Smooth muscle cell (in vitro differentiated cells): ENCODE results near the gene ADAM11. TPM values are rescaled to one million over a fixed set of nuclear protein-coding genes. Genes with fewer than 3 reads are reported as not detected.

Source experiments
- DNase-seq: peaks from one replicate; lab custom pipeline; 2025; ENCODE audit not compliant: unreplicated experiment; lab: John Stamatoyannopoulos, UW
- H2AFZ ChIP-seq: fragments of 200-600 bp; sonication (generic); 2 replicates; pipeline ENCODE4 v1.6.0; 2016; ENCODE audit warnings: antibody characterized with exemption, low read depth, mild to moderate bottlenecking
- H3F3A ChIP-seq: fragments of 200-600 bp; sonication (generic); 2 replicates; pipeline ENCODE4 v1.6.0; 2017; ENCODE audit warnings: antibody characterized with exemption, low read depth
- H3K27ac ChIP-seq: fragments of 200-600 bp; sonication (generic); 2 replicates; pipeline ENCODE4 v1.5.1; 2016; ENCODE audit warnings: low read depth, mild to moderate bottlenecking
- H3K27me3 ChIP-seq: fragments of 200-600 bp; sonication (generic); 2 replicates; pipeline ENCODE4 v1.6.1; 2016; ENCODE audit warnings: low read depth, mild to moderate bottlenecking
- H3K36me3 ChIP-seq: fragments of 200-600 bp; sonication (generic); 2 replicates; pipeline ENCODE4 v1.5.1; 2016; ENCODE audit warnings: low read depth
- H3K4me1 ChIP-seq: fragments of 200-600 bp; sonication (generic); 2 replicates; pipeline ENCODE4 v1.5.1; 2016; ENCODE audit warnings: low read depth
- H3K4me2 ChIP-seq: fragments of 200-600 bp; sonication (generic); 2 replicates; pipeline ENCODE4 v1.6.0; 2016; ENCODE audit warnings: mild to moderate bottlenecking
- H3K4me3 ChIP-seq: fragments of 200-600 bp; sonication (generic); 2 replicates; pipeline ENCODE4 v1.5.1; 2016; ENCODE audit warnings: mild to moderate bottlenecking
- H3K79me2 ChIP-seq: fragments of 200-600 bp; sonication (generic); 2 replicates; pipeline ENCODE4 v1.6.0; 2016; ENCODE audit warnings: low read depth, mild to moderate bottlenecking
- H3K9ac ChIP-seq: fragments of 200-600 bp; sonication (generic); 2 replicates; pipeline ENCODE4 v1.6.0; 2016; ENCODE audit warnings: low read depth
- H3K9me3 ChIP-seq: fragments of 200-600 bp; sonication (generic); replicated peaks from 2 replicates; pipeline ENCODE4 v1.5.1; 2016; ENCODE audit warnings: low read depth
- H4K20me1 ChIP-seq: fragments of 200-600 bp; sonication (generic); 2 replicates; pipeline ENCODE4 v1.6.0; 2016; ENCODE audit warnings: low read depth
- WGBS: methylation state at CpG from one replicate; pipeline ENCODE4 v1.1.7; 2016; ENCODE audit warnings: low lambda C conversion rate; 5-methylcytosine and 5-hydroxymethylcytosine counted together
- polyA plus RNA-seq: library from polyadenylated mRNA; unstranded; fragments of >200 nt; fragmentation: Nextera tagmentation; extraction: Ambion mirVana; gene quantifications from 2 replicates; pipeline ENCODE4 v1.2.1, GENCODE V29; 2016
- total RNA-seq: library from RNA; depleted of rRNA; stranded (reverse); fragments of >200 nt; gene quantifications from 2 replicates; pipeline ENCODE4 v1.2.3, GENCODE V29; 2014
- TF ChIP-seq, protein P1 (sequence below): fragments of 200-600 bp; sonication (generic); IDR thresholded peaks from 2 replicates; pipeline ENCODE4 v1.5.1; 2017; ENCODE audit warnings: borderline replicate concordance, mild to moderate bottlenecking, antibody characterized with exemption; ENCODE audit not compliant: insufficient read depth, poor library complexity, severe bottlenecking

Gene ADAM11
- total and polyA plus RNA-seq, 2 experiments from 2014 or later, result 0.48 TPM; not detected in 1

DNA sequence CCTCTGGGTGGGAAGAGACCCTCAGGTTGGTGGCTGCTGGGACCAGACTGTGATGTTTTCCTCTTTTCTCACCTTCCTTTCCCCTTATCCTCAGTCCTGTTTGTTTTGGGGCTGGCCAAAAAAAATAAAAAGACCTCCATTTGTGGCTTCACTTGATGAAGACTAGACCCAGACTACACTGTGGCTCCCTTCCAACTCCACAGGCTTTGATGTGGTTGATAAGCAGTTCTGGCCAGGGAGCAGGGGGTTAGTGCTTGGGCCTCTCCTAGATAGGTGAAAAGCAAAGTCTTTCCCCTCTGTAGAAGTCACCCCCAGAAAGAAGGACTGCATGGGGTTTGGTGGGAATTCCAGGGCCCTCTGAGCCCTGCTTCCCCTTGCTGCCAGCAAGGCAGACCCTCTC is 11.2 kb upstream of the ADAM11 start:
- TF ChIP-seq, protein P1, sequence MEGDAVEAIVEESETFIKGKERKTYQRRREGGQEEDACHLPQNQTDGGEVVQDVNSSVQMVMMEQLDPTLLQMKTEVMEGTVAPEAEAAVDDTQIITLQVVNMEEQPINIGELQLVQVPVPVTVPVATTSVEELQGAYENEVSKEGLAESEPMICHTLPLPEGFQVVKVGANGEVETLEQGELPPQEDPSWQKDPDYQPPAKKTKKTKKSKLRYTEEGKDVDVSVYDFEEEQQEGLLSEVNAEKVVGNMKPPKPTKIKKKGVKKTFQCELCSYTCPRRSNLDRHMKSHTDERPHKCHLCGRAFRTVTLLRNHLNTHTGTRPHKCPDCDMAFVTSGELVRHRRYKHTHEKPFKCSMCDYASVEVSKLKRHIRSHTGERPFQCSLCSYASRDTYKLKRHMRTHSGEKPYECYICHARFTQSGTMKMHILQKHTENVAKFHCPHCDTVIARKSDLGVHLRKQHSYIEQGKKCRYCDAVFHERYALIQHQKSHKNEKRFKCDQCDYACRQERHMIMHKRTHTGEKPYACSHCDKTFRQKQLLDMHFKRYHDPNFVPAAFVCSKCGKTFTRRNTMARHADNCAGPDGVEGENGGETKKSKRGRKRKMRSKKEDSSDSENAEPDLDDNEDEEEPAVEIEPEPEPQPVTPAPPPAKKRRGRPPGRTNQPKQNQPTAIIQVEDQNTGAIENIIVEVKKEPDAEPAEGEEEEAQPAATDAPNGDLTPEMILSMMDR, result no peak
- DNase-seq, result no peak

DNA sequence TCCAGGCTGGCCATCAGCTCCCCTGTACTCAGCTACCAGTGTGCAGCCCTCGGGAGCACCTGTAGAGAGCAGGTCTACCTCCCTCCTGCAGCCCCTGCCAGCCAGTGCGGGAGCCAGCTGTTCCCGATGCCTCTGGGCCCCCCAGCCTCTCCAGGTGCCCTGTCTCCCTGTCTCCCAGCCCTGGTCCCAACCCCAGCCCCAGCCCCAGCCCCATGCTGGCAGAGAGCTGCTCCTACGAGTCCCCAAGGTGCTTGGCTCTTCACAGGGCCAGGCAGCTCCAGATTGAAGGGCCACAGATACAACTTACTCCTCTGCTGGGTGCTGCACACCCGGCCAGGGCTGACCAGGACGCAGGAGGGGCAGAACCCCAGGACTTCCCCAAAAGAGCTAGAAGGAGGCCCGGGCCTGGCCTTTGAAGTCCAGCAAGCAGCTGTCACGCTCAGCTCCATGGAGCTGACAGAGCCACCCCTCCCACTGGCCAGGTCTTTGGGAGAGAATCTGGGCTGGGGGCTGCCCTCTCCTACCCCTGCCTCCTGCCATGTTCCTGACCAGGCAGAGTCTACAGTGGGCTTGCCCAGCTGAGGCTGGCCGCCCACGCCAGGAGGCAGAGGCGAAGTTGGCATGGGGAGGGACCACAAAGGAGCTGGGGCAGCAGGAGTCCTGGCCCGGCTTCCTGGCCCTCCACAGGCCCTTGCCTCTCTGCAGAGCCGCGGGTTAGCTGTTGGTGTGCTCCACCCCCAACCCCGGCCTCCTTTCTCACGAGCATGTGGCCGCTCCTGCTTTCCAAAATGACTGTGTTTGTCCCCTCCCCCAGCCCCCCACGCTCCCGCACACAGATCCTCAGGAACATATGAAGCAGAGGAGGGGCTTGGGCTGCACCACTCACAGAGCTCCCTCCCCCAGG is 9.5 kb upstream of the ADAM11 start:
- WGBS, result 94% methylated on average over 19 of the region's 19 CpGs

More for the DNA sequence above, 11.2 kb upstream of the ADAM11 start:
- H3K9ac ChIP-seq, result no peak overlapping the region
- H3K4me3 ChIP-seq, result no peak overlapping the region
- no peaks in the 10 kb centered on the region for H3K27me3 ChIP-seq
- no peaks in the 10 kb centered on the region for H3K36me3 ChIP-seq
- no peak overlapping the region for H3K4me2 ChIP-seq
- no peaks in the 10 kb centered on the region for H3K9me3 ChIP-seq
- H3K79me2 ChIP-seq, result no peaks in the 10 kb centered on the region
- H3K27ac ChIP-seq, result no peak overlapping the region
- H3F3A ChIP-seq, result no peaks in the 10 kb centered on the region
- H2AFZ ChIP-seq, result no peak overlapping the region
- H4K20me1 ChIP-seq, result no peaks in the 10 kb centered on the region
- H3K4me1 ChIP-seq, result no peaks in the 10 kb centered on the region

DNA sequence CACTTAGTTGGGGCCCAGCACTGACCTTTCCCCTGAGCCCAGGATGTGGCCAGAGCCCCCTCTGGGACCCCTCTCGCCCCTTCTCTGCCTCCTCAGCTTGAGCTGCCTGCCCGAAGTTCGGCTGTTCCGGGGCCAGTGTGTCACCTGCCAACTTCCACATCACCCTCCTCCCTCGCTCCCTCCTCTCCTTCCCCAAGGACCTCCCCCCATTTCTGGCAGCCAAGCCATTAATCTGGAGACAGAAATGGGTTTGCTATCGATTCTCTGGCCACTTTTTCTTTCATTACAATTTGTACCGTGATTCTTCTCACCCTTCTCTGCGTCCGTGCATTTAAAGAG is 8.8 kb upstream of the ADAM11 start:
- 100% methylated on average over 8 of the region's 9 CpGs for WGBS

More for the DNA sequence above, 9.5 kb upstream of the ADAM11 start:
- no peak for DNase-seq
- H3K79me2 ChIP-seq, result no peaks in the 10 kb centered on the region
- H4K20me1 ChIP-seq, result no peaks in the 10 kb centered on the region
- H3K27me3 ChIP-seq, result no peaks in the 10 kb centered on the region
- H3K9ac ChIP-seq, result no peak overlapping the region
- no peaks in the 10 kb centered on the region for H3F3A ChIP-seq
- no peaks in the 10 kb centered on the region for H3K9me3 ChIP-seq
- no peak overlapping the region for H3K4me2 ChIP-seq
- H3K4me1 ChIP-seq, result no peaks in the 10 kb centered on the region
- TF ChIP-seq, protein P1, result no peak
- H3K4me3 ChIP-seq, result no peak overlapping the region
- no peak overlapping the region for H2AFZ ChIP-seq
- no peak overlapping the region for H3K27ac ChIP-seq
- H3K36me3 ChIP-seq, result no peaks in the 10 kb centered on the region

More for the DNA sequence above, 8.8 kb upstream of the ADAM11 start:
- Histone ChIP-seq H2AFZ (no peak overlapping the region), H3K9me3 (no peaks in the 10 kb centered on the region), H4K20me1 (no peaks in the 10 kb centered on the region), H3K4me3 (no peak overlapping the region), H3K4me2 (no peak overlapping the region), H3K4me1 (no peaks in the 10 kb centered on the region), H3K27me3 (no peaks in the 10 kb centered on the region), H3F3A (no peaks in the 10 kb centered on the region), H3K79me2 (no peaks in the 10 kb centered on the region), H3K36me3 (no peaks in the 10 kb centered on the region), H3K9ac (no peak overlapping the region), H3K27ac (no peak overlapping the region)
- no peak for DNase-seq
- TF ChIP-seq, protein P1, result no peak
